ENCODE data around the gene DNAH17.

DNA sequence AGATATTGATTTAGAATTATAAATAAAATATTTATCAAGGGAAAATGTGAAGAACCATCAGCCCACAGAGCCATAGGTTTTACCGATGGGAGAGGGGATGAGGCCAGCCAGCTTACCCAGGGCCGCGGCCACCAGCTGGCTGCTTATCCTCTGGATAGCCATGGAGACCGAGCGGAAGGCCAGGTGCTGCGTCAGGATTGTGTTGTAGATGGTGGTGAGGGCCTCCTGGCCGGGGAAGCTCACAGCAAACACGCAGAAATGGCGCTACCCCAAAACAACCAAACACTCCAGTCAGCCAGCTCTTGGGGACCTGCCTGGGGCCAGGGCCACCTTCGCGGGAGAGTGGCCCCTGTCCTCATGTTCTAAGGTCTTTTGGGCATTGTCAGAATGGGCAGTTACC is 97.8 kb downstream of the DNAH17 start:
- TF ChIP-seq, protein P1, sequence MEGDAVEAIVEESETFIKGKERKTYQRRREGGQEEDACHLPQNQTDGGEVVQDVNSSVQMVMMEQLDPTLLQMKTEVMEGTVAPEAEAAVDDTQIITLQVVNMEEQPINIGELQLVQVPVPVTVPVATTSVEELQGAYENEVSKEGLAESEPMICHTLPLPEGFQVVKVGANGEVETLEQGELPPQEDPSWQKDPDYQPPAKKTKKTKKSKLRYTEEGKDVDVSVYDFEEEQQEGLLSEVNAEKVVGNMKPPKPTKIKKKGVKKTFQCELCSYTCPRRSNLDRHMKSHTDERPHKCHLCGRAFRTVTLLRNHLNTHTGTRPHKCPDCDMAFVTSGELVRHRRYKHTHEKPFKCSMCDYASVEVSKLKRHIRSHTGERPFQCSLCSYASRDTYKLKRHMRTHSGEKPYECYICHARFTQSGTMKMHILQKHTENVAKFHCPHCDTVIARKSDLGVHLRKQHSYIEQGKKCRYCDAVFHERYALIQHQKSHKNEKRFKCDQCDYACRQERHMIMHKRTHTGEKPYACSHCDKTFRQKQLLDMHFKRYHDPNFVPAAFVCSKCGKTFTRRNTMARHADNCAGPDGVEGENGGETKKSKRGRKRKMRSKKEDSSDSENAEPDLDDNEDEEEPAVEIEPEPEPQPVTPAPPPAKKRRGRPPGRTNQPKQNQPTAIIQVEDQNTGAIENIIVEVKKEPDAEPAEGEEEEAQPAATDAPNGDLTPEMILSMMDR (tag by site-specific recombination; IDR thresholded peaks at IDR 0.05) = no peak
- TF ChIP-seq, protein P2, sequence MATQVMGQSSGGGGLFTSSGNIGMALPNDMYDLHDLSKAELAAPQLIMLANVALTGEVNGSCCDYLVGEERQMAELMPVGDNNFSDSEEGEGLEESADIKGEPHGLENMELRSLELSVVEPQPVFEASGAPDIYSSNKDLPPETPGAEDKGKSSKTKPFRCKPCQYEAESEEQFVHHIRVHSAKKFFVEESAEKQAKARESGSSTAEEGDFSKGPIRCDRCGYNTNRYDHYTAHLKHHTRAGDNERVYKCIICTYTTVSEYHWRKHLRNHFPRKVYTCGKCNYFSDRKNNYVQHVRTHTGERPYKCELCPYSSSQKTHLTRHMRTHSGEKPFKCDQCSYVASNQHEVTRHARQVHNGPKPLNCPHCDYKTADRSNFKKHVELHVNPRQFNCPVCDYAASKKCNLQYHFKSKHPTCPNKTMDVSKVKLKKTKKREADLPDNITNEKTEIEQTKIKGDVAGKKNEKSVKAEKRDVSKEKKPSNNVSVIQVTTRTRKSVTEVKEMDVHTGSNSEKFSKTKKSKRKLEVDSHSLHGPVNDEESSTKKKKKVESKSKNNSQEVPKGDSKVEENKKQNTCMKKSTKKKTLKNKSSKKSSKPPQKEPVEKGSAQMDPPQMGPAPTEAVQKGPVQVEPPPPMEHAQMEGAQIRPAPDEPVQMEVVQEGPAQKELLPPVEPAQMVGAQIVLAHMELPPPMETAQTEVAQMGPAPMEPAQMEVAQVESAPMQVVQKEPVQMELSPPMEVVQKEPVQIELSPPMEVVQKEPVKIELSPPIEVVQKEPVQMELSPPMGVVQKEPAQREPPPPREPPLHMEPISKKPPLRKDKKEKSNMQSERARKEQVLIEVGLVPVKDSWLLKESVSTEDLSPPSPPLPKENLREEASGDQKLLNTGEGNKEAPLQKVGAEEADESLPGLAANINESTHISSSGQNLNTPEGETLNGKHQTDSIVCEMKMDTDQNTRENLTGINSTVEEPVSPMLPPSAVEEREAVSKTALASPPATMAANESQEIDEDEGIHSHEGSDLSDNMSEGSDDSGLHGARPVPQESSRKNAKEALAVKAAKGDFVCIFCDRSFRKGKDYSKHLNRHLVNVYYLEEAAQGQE (tag by site-specific recombination; IDR thresholded peaks at IDR 0.05) = no peak
- no peak for TF ChIP-seq ZNF174 (tag by site-specific recombination; IDR thresholded peaks at IDR 0.05)
- no peak for TF ChIP-seq ZNF24 (tag by site-specific recombination; IDR thresholded peaks at IDR 0.05)
- TF ChIP-seq, protein P3, sequence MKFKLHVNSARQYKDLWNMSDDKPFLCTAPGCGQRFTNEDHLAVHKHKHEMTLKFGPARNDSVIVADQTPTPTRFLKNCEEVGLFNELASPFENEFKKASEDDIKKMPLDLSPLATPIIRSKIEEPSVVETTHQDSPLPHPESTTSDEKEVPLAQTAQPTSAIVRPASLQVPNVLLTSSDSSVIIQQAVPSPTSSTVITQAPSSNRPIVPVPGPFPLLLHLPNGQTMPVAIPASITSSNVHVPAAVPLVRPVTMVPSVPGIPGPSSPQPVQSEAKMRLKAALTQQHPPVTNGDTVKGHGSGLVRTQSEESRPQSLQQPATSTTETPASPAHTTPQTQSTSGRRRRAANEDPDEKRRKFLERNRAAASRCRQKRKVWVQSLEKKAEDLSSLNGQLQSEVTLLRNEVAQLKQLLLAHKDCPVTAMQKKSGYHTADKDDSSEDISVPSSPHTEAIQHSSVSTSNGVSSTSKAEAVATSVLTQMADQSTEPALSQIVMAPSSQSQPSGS (tag by site-specific recombination; IDR thresholded peaks at IDR 0.05; ENCODE audit: low read depth) = no peak
- TF ChIP-seq ZNF600 (tag by site-specific recombination; IDR thresholded peaks at IDR 0.05) = no peak
- TF ChIP-seq ZFP37 (tag by site-specific recombination; IDR thresholded peaks at IDR 0.05) = no peak
- TF ChIP-seq, protein P4, sequence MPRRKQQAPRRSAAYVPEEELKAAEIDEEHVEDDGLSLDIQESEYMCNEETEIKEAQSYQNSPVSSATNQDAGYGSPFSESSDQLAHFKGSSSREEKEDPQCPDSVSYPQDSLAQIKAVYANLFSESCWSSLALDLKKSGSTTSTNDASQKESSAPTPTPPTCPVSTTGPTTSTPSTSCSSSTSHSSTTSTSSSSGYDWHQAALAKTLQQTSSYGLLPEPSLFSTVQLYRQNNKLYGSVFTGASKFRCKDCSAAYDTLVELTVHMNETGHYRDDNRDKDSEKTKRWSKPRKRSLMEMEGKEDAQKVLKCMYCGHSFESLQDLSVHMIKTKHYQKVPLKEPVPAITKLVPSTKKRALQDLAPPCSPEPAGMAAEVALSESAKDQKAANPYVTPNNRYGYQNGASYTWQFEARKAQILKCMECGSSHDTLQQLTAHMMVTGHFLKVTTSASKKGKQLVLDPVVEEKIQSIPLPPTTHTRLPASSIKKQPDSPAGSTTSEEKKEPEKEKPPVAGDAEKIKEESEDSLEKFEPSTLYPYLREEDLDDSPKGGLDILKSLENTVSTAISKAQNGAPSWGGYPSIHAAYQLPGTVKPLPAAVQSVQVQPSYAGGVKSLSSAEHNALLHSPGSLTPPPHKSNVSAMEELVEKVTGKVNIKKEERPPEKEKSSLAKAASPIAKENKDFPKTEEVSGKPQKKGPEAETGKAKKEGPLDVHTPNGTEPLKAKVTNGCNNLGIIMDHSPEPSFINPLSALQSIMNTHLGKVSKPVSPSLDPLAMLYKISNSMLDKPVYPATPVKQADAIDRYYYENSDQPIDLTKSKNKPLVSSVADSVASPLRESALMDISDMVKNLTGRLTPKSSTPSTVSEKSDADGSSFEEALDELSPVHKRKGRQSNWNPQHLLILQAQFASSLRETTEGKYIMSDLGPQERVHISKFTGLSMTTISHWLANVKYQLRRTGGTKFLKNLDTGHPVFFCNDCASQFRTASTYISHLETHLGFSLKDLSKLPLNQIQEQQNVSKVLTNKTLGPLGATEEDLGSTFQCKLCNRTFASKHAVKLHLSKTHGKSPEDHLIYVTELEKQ (tag by site-specific recombination; IDR thresholded peaks at IDR 0.05; ENCODE audit: borderline replicate concordance) = no peak
- no peak for TF ChIP-seq ZNF677 (tag by site-specific recombination; IDR thresholded peaks at IDR 0.05)
- no peak for TF ChIP-seq ZNF274 (IDR thresholded peaks at IDR 0.05; ENCODE audit: low read length)
- no peak for TF ChIP-seq ZNF274 (tag by site-specific recombination; IDR thresholded peaks at IDR 0.05; ENCODE audit: borderline replicate concordance)

Measured in HEK293 (cell line).